Panc1 (cell line): ENCODE results near the gene RPS6KB1. TPM values are rescaled to one million over a fixed set of nuclear protein-coding genes. Genes with fewer than 3 reads are reported as not detected.

ENCODE experiments used
- ATAC-seq: fragments of 200-7000 bp; cut with Tn5 transposase; 2 replicates; pipeline ENCODE4 v1.9.1; 2020; ENCODE audit warnings: mild to moderate bottlenecking, moderate library complexity
- BruUV-seq: library from RNA; stranded (reverse); fragments of 400-500 nt; replicated peaks from 2 replicates; lab custom pipeline; 2021; lab: Mats Ljungman, UMichigan
- CTCF ChIA-PET: fragments of 300-600 bp; sonication (Branson Sonifier 250); formaldehyde crosslinking; loops from one replicate; lab custom pipeline; 2022; ENCODE audit warnings: antibody characterized with exemption; lab: Charles Lee
- POLR2A ChIA-PET: fragments of 300-600 bp; sonication (Branson Sonifier 250); formaldehyde crosslinking; loops from one replicate; lab custom pipeline; 2022; ENCODE audit warnings: antibody characterized with exemption; lab: Charles Lee
- DNase-seq: peaks from one replicate; pipeline ENCODE4 v3.0.0-alpha.2; 2010; ENCODE audit warnings: low read depth, low spot score
- H3K27ac ChIP-seq: 2 replicates; pipeline ENCODE4 v1.5.1; 2011; ENCODE audit warnings: mild to moderate bottlenecking, low read length, inconsistent platforms
- H3K27me3 ChIP-seq: fragments of 200-500 bp; sonication (Bioruptor generic); 2 replicates; pipeline ENCODE4 v1.6.0; 2014; ENCODE audit warnings: low read length, inconsistent platforms; ENCODE audit not compliant: control insufficient read depth, insufficient read depth
- H3K36me3 ChIP-seq: fragments of 200-500 bp; sonication (Bioruptor generic); 2 replicates; pipeline ENCODE4 v1.5.1; 2014; ENCODE audit warnings: inconsistent platforms, mild to moderate bottlenecking, low read length, moderate library complexity; ENCODE audit not compliant: control insufficient read depth, insufficient read depth
- H3K4me1 ChIP-seq: 2 replicates; pipeline ENCODE4 v1.5.1; 2011; ENCODE audit warnings: inconsistent platforms, mild to moderate bottlenecking, low read length, moderate library complexity; ENCODE audit not compliant: control insufficient read depth, insufficient read depth
- H3K4me3 ChIP-seq, 2 experiments: 2 replicates each; pipeline ENCODE4 v1.5.1; 2011 to 2012; ENCODE audit warnings: low read depth in 2 of 2, low read length in 2 of 2, mild to moderate bottlenecking in 2 of 2, inconsistent platforms in 1 of 2, moderate library complexity in 1 of 2
- H3K9me3 ChIP-seq: fragments of 200-500 bp; sonication (Bioruptor generic); 2 replicates; pipeline ENCODE4 v1.5.1; 2014; ENCODE audit warnings: low read depth, mild to moderate bottlenecking, inconsistent platforms, low read length, moderate library complexity; ENCODE audit not compliant: control insufficient read depth, insufficient read depth
- POLR2AphosphoS5 ChIP-seq: IDR thresholded peaks from 2 replicates; pipeline ENCODE4 v1.6.1; 2012; ENCODE audit warnings: mild to moderate bottlenecking, low read depth, low read length, moderate library complexity
- REST ChIP-seq, 2 experiments: IDR thresholded peaks; 2 replicates each; pipeline ENCODE4 v1.6.1; 2011 to 2012; ENCODE audit warnings: low read depth in 2 of 2, control low read depth in 1 of 2, low read length in 1 of 2, mild to moderate bottlenecking in 1 of 2, moderate library complexity in 1 of 2; ENCODE audit not compliant: insufficient read depth in 1 of 2
- SIN3A ChIP-seq: IDR thresholded peaks from 2 replicates; pipeline ENCODE4 v1.6.1; 2012; ENCODE audit warnings: low read depth, mild to moderate bottlenecking, low read length, moderate library complexity, borderline replicate concordance; ENCODE audit not compliant: insufficient read depth
- TCF7L2 ChIP-seq: IDR thresholded peaks from 2 replicates; pipeline ENCODE4 v1.6.1; 2011; ENCODE audit warnings: mild to moderate bottlenecking, low read depth, low read length, inconsistent platforms
- in situ Hi-C: cut with HindIII; loops from 2 replicates; pipeline ENCODE4 v1.10.0; 2016; ENCODE audit warnings: low sequenced_read_pairs, low pct_unique_long_range_greater_than_20kb
- intact Hi-C: fragments of 100-400 bp; cut with micrococcal nuclease; formaldehyde crosslinking; loops from one replicate; pipeline ENCODE4 v1.10.0; 2022; ENCODE audit not compliant: unreplicated experiment
- total RNA-seq: library from RNA; stranded (reverse); gene quantifications from one replicate; pipeline ENCODE4 v1.2.1, GENCODE V29; 2021; ENCODE audit not compliant: unreplicated experiment
- TF ChIP-seq, protein P1 (sequence below): fragments of 450-650 bp; IDR thresholded peaks from 2 replicates; pipeline ENCODE4 v1.5.1; 2017; ENCODE audit warnings: mild to moderate bottlenecking

RPS6KB1 gene
- total RNA-seq, 1 experiment from 2014 or later, result 34.6 TPM

GRCh38 chr17:59907467-59907866, 14.5 kb downstream of the RPS6KB1 start:
- intact Hi-C loops, result no loop called here
- Histone ChIP-seq H3K36me3 (peaks cover 3% of the 10 kb centered on the region; the same call in 1 of the 2 replicates), H3K4me3 (no peak overlapping the region), H3K4me1 (no peaks in the 10 kb centered on the region; the same call in 1 of the 2 replicates), H3K9me3 (no peaks in the 10 kb centered on the region), H3K27ac (no peak overlapping the region), H3K27me3 (no peaks in the 10 kb centered on the region)
- TF ChIP-seq TCF7L2 (no peak), SIN3A (no peak), POLR2AphosphoS5 (no peak), REST (IDR thresholded peaks at IDR 0.05; ENCODE audit: insufficient read depth in 1 of 2, low read depth in 2 of 2, low read length in 1 of 2) (no peak)
- TF ChIP-seq, protein P1, sequence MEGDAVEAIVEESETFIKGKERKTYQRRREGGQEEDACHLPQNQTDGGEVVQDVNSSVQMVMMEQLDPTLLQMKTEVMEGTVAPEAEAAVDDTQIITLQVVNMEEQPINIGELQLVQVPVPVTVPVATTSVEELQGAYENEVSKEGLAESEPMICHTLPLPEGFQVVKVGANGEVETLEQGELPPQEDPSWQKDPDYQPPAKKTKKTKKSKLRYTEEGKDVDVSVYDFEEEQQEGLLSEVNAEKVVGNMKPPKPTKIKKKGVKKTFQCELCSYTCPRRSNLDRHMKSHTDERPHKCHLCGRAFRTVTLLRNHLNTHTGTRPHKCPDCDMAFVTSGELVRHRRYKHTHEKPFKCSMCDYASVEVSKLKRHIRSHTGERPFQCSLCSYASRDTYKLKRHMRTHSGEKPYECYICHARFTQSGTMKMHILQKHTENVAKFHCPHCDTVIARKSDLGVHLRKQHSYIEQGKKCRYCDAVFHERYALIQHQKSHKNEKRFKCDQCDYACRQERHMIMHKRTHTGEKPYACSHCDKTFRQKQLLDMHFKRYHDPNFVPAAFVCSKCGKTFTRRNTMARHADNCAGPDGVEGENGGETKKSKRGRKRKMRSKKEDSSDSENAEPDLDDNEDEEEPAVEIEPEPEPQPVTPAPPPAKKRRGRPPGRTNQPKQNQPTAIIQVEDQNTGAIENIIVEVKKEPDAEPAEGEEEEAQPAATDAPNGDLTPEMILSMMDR, result no peak
- CTCF ChIA-PET, result no interaction called here
- POLR2A ChIA-PET, result no interaction called here
- in situ Hi-C loops, result no loop called here
- DNase-seq (no peak), ATAC-seq (no peak)
- BruUV-seq, result no TSS peak

GRCh38 chr17:59914274-59914854, 21.4 kb downstream of the RPS6KB1 start:
- in situ Hi-C loops, result no loop called here
- H3K4me1 ChIP-seq, result 0 out of 2 replicates have a peak, but pooled peaks cover 3% of the 10 kb centered on the region
- H3K4me3 ChIP-seq, result no peak overlapping the region
- no peak overlapping the region for H3K27ac ChIP-seq
- no peak for TF ChIP-seq POLR2AphosphoS5
- no peak for TF ChIP-seq SIN3A
- TF ChIP-seq REST (IDR thresholded peaks at IDR 0.05; ENCODE audit: insufficient read depth in 1 of 2, low read depth in 2 of 2, low read length in 1 of 2), result no peak
- no peak for TF ChIP-seq TCF7L2
- TF ChIP-seq, protein P1, result no peak; the same call in 1 of the 2 replicates
- ChIA-PET POLR2A (no interaction called here), CTCF (interaction anchor here (0.6 to 1.0 kb wide), 2 partner anchors 11 to 12 kb away, joined by 5 to 10 read pairs; no protein-coding TSS in a partner anchor)
- intact Hi-C loops, result no loop called here
- no peak for DNase-seq
- ATAC-seq, result no peak
- BruUV-seq, result no TSS peak
- no peaks in the 10 kb centered on the region for H3K9me3 ChIP-seq
- H3K27me3 ChIP-seq, result no peaks in the 10 kb centered on the region
- peaks cover 23% of the 10 kb centered on the region for H3K36me3 ChIP-seq
